ENCODE results near the gene TUBA1C. TPM values are rescaled to one million over a fixed set of nuclear protein-coding genes. Genes with fewer than 3 reads are reported as not detected.
A peak's percentile ranks its signal among the peaks of the same experiment; 100 is the strongest.

TUBA1C gene
- total and polyA plus RNA-seq, 9 of the 15 experiments (the other 6 are each of a cell fraction or from before 2014, with no cell fraction given): 755 to 3,012 (median 914) TPM

DNA sequence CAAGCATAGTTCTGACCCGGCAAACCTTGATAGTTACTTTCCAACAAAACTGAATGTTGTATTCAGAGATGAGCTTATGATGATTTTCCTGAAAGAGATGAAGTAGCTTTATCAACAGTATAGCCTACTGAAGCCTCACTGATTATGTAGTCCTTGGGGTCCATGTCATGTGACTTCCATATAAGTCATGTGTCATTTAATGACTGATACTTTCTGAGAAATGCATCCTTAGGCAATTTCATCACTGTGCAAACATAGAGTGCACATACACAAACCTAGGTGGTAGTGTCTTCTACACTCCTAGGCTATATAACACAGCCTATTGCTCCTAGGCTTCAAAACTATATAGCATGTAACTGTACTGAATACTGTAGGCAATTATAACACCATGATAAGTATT is 28.5 kb upstream of the TUBA1C start:
- intact Hi-C loops (cut with micrococcal nuclease) (loop anchor here (10.0 kb wide), 1 partner anchor 242 kb away; the partner anchor contains the start of gene DDN), in situ Hi-C loops (cut with MboI) (no loop called here)
- peaks cover 27 to 35% of the 10 kb centered on the region in 2 experiments for H3K4me1 ChIP-seq (replicated peaks in 1 of 2; ENCODE audit: control insufficient read depth in 2 of 2, insufficient read depth in 2 of 2, low read length in 2 of 2)
- ChIA-PET CTCF (ENCODE audit: low intra/inter-chr PET ratio) (interaction anchor here (2.1 kb wide), 1 partner anchor 148 kb away, joined by 21 read pairs; no protein-coding TSS in a partner anchor), POLR2A (interaction anchor here (1.1 to 2.9 kb wide), 3 partner anchors 29 to 144 kb away, joined by 3 to 29 read pairs (median 12); partner anchors contain the start of genes TUBA1B and TUBA1C)
- H3K27ac ChIP-seq (ENCODE audit: extremely low read depth, low read depth, low read length): no peak overlapping the region
- no peaks in the 10 kb centered on the region for H3K27me3 ChIP-seq (ENCODE audit: control insufficient read depth in 2 of 2, insufficient read depth in 2 of 2, low read length in 2 of 2)
- H3K4me2 ChIP-seq (ENCODE audit: insufficient read depth, low read length): no peak overlapping the region
- peak overlapping the region; percentile 19; the same call in 1 of the 2 replicates for H2AFZ ChIP-seq (ENCODE audit: low read depth, low read length)
- 50% methylated on average over 1 of the region's 1 CpG for WGBS (ENCODE audit: insufficient coverage, low coverage, missing lambda C conversion rate)
- ATAC-seq (no peak), FAIRE-seq (no peak), DNase-seq (ENCODE audit: extremely low read depth in 1 of 4, low spot score in 3 of 4) (no peak)
- H4K20me1 ChIP-seq (replicated peaks; ENCODE audit: control insufficient read depth, insufficient read depth, low read length): 0 out of 2 replicates have a peak, but pooled peaks cover 2% of the 10 kb centered on the region
- no peaks in the 10 kb centered on the region for H3K9me3 ChIP-seq (replicated peaks; ENCODE audit: control insufficient read depth, insufficient read depth, low read depth, low read length)
- H3K9me1 ChIP-seq (ENCODE audit: control insufficient read depth, insufficient read depth, low read length): no peaks in the 10 kb centered on the region
- BruUV-seq (replicated peaks): no TSS peak
- H3K9ac ChIP-seq (ENCODE audit: insufficient read depth in 1 of 2, low read depth in 2 of 2, low read length in 2 of 2): no peak overlapping the region
- H3K79me2 ChIP-seq (ENCODE audit: control insufficient read depth, insufficient read depth, low read length): no peaks in the 10 kb centered on the region; the same call in 1 of the 3 replicates
- no peak overlapping the region for H3K4me3 ChIP-seq
- no peaks in the 10 kb centered on the region for H3K36me3 ChIP-seq (ENCODE audit: control insufficient read depth, insufficient read depth, low read length)
- TF ChIP-seq, protein P1, sequence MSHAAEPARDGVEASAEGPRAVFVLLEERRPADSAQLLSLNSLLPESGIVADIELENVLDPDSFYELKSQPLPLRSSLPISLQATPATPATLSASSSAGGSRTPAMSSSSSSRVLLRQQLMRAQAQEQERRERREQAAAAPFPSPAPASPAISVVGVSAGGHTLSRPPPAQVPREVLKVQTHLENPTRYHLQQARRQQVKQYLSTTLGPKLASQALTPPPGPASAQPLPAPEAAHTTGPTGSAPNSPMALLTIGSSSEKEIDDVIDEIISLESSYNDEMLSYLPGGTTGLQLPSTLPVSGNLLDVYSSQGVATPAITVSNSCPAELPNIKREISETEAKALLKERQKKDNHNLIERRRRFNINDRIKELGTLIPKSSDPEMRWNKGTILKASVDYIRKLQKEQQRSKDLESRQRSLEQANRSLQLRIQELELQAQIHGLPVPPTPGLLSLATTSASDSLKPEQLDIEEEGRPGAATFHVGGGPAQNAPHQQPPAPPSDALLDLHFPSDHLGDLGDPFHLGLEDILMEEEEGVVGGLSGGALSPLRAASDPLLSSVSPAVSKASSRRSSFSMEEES (CRISPR knock-in tag; IDR thresholded peaks at IDR 0.05): peak; percentile 96
- TF ChIP-seq TOE1 (IDR thresholded peaks at IDR 0.05; ENCODE audit: borderline replicate concordance) (peak; percentile 90), TOE1 (CRISPR knock-in tag; IDR thresholded peaks at IDR 0.05; ENCODE audit: borderline replicate concordance, low read depth) (no peak), POLR2H (tag; IDR thresholded peaks at IDR 0.05; ENCODE audit: low read depth) (no peak), MTA3 (IDR thresholded peaks at IDR 0.05; ENCODE audit: borderline replicate concordance) (no peak), ELF4 (CRISPR knock-in tag; IDR thresholded peaks at IDR 0.05) (no peak), ZFP30 (CRISPR knock-in tag; IDR thresholded peaks at IDR 0.05; ENCODE audit: borderline replicate concordance) (no peak), PHF8 (IDR thresholded peaks at IDR 0.05; ENCODE audit: borderline replicate concordance, low read length) (no peak), TCF3 (CRISPR knock-in tag; IDR thresholded peaks at IDR 0.05) (no peak), NR4A1 (CRISPR knock-in tag; IDR thresholded peaks at IDR 0.05) (no peak), NR4A1 (tag; IDR thresholded peaks at IDR 0.05) (no peak), MCM5 (IDR thresholded peaks at IDR 0.05; ENCODE audit: low read depth) (no peak), FOXA3 (CRISPR knock-in tag; conservative IDR thresholded peaks at IDR 0.05 in 1 of 2, IDR thresholded peaks at IDR 0.05 in 1 of 2) (peak in 1 of 2 experiments; percentile 90; a peak in 2 of 4 replicates), MTF1 (CRISPR knock-in tag; IDR thresholded peaks at IDR 0.05; ENCODE audit: borderline replicate concordance) (no peak), FOXP1 (CRISPR knock-in tag; IDR thresholded peaks at IDR 0.05) (no peak), MXI1 (IDR thresholded peaks at IDR 0.05; ENCODE audit: low read depth, low read length) (no peak), FOXJ2 (tag; IDR thresholded peaks at IDR 0.05) (no peak), SMARCA4 (IDR thresholded peaks at IDR 0.05) (no peak)
- TF ChIP-seq, protein P2, sequence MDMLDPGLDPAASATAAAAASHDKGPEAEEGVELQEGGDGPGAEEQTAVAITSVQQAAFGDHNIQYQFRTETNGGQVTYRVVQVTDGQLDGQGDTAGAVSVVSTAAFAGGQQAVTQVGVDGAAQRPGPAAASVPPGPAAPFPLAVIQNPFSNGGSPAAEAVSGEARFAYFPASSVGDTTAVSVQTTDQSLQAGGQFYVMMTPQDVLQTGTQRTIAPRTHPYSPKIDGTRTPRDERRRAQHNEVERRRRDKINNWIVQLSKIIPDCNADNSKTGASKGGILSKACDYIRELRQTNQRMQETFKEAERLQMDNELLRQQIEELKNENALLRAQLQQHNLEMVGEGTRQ (CRISPR knock-in tag; IDR thresholded peaks at IDR 0.05): peak; percentile 27; the same call in 1 of the 2 replicates
- TF ChIP-seq, protein P3, sequence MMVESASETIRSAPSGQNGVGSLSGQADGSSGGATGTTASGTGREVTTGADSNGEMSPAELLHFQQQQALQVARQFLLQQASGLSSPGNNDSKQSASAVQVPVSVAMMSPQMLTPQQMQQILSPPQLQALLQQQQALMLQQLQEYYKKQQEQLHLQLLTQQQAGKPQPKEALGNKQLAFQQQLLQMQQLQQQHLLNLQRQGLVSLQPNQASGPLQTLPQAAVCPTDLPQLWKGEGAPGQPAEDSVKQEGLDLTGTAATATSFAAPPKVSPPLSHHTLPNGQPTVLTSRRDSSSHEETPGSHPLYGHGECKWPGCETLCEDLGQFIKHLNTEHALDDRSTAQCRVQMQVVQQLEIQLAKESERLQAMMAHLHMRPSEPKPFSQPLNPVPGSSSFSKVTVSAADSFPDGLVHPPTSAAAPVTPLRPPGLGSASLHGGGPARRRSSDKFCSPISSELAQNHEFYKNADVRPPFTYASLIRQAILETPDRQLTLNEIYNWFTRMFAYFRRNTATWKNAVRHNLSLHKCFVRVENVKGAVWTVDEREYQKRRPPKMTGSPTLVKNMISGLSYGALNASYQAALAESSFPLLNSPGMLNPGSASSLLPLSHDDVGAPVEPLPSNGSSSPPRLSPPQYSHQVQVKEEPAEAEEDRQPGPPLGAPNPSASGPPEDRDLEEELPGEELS (CRISPR knock-in tag; IDR thresholded peaks at IDR 0.05; ENCODE audit: borderline replicate concordance): no peak

Measured in K562 (cell line).